GM12878 (cell line): ENCODE results near the gene JRKL. TPM values are rescaled to one million over a fixed set of nuclear protein-coding genes. Genes with fewer than 3 reads are reported as not detected.

Source experiments
- ATAC-seq: fragments of 200-7000 bp; cut with Tn5 transposase; 3 replicates; pipeline ENCODE4 v1.9.1; 2020; ENCODE audit warnings: mild to moderate bottlenecking, moderate library complexity
- BruUV-seq: library from RNA; stranded (reverse); fragments of 400-500 nt; replicated peaks from 2 replicates; lab custom pipeline; 2021; lab: Mats Ljungman, UMichigan
- CTCF ChIA-PET: fragments of 300-600 bp; sonication (Branson Sonifier 250); formaldehyde crosslinking; extraction: SDS; loops from one replicate; lab custom pipeline; 2021; ENCODE audit warnings: inconsistent platforms; lab: Yijun Ruan, JAX
- POLR2A ChIA-PET: fragments of 350-600 bp; formaldehyde crosslinking; extraction: SDS; loops from one replicate; lab custom pipeline; 2021; ENCODE audit warnings: inconsistent platforms; lab: Charles Lee
- RAD21 ChIA-PET: fragments of 300-600 bp; sonication (Branson Sonifier 250); formaldehyde crosslinking; loops from one replicate; lab custom pipeline; 2023; ENCODE audit warnings: antibody characterized with exemption; ENCODE audit not compliant: unreplicated experiment; lab: Charles Lee
- SMC1A ChIA-PET: fragments of 300-600 bp; sonication (Branson Sonifier 250); formaldehyde crosslinking; loops from one replicate; lab custom pipeline; 2023; ENCODE audit not compliant: unreplicated experiment, uncharacterized antibody; lab: Charles Lee
- DNase-seq: peaks from one replicate; pipeline ENCODE4 v3.0.0-alpha.2; 2011; ENCODE audit warnings: low read depth, low spot score
- FAIRE-seq: peaks from 3 replicates; lab custom pipeline; 2011; peaks lifted over from hg19 to GRCh38; lab: Jason Lieb, UNC
- H2AFZ ChIP-seq: 2 replicates; pipeline ENCODE4 v1.6.0; 2011; ENCODE audit warnings: low read depth, low read length, control low read depth; ENCODE audit not compliant: control insufficient read depth
- H3K27ac ChIP-seq: 2 replicates; pipeline ENCODE4 v1.5.1; 2011; ENCODE audit warnings: control low read depth; ENCODE audit not compliant: control insufficient read depth, insufficient read depth
- H3K27me3 ChIP-seq, 2 experiments: replicated peaks in 1 of 2; 2 replicates each; pipeline versions ENCODE4 v1.6.0 to v1.6.1; 2011; ENCODE audit warnings: low read length in 1 of 2; ENCODE audit not compliant: control insufficient read depth in 2 of 2, insufficient read depth in 2 of 2
- H3K36me3 ChIP-seq, 2 experiments: 2 replicates each; pipeline ENCODE4 v1.5.1; 2011; ENCODE audit warnings: low read length in 1 of 2; ENCODE audit not compliant: control insufficient read depth in 2 of 2, insufficient read depth in 2 of 2
- H3K4me1 ChIP-seq: 2 replicates; pipeline ENCODE4 v1.6.1; 2011; ENCODE audit warnings: mild to moderate bottlenecking, low read length, moderate library complexity, mixed read lengths; ENCODE audit not compliant: control insufficient read depth, insufficient read depth
- H3K4me2 ChIP-seq: 2 replicates; pipeline ENCODE4 v1.6.0; 2011; ENCODE audit warnings: control low read depth; ENCODE audit not compliant: control insufficient read depth, insufficient read depth
- H3K4me3 ChIP-seq: fragments of 200-600 bp; sonication (generic); 2 replicates; pipeline ENCODE4 v1.5.1; 2016
- H3K79me2 ChIP-seq: 2 replicates; pipeline ENCODE4 v1.6.0; 2011; ENCODE audit warnings: low read length; ENCODE audit not compliant: control insufficient read depth, insufficient read depth
- H3K9ac ChIP-seq: 2 replicates; pipeline ENCODE4 v1.8.0; 2011; ENCODE audit warnings: low read length, control low read depth, mixed read lengths; ENCODE audit not compliant: control insufficient read depth, insufficient read depth
- H3K9me3 ChIP-seq: replicated peaks from 3 replicates; pipeline ENCODE4 v1.5.1; 2011; ENCODE audit warnings: mild to moderate bottlenecking, low read length; ENCODE audit not compliant: control insufficient read depth, insufficient read depth
- H4K20me1 ChIP-seq: 2 replicates; pipeline ENCODE4 v1.6.0; 2011; ENCODE audit not compliant: control insufficient read depth, insufficient read depth
- ATF2 ChIP-seq: IDR thresholded peaks from 2 replicates; pipeline ENCODE4 v1.6.1; 2012; ENCODE audit warnings: low read length, inconsistent platforms
- CBX3 ChIP-seq: fragments of 200-600 bp; sonication (generic); IDR thresholded peaks from 2 replicates; pipeline ENCODE4 v1.6.1; 2016; ENCODE audit warnings: low read depth, borderline replicate concordance
- CEBPZ ChIP-seq: fragments of 150-350 bp; IDR thresholded peaks from 2 replicates; pipeline ENCODE4 v1.6.1; 2016; ENCODE audit warnings: low read depth, low read length
- GABPA ChIP-seq: IDR thresholded peaks from 2 replicates; pipeline ENCODE4 v1.6.1; 2014; ENCODE audit warnings: antibody characterized with exemption, low read depth, mild to moderate bottlenecking, inconsistent platforms
- HDGF ChIP-seq: fragments of 450-650 bp; IDR thresholded peaks from 2 replicates; pipeline ENCODE4 v1.6.1; 2016; ENCODE audit warnings: antibody characterized with exemption
- KDM1A ChIP-seq: fragments of 200-600 bp; sonication (generic); IDR thresholded peaks from 2 replicates; pipeline ENCODE4 v1.6.1; 2016; ENCODE audit warnings: borderline replicate concordance
- MEF2B ChIP-seq: fragments of 450-650 bp; IDR thresholded peaks from 2 replicates; pipeline ENCODE4 v1.6.1; 2018; ENCODE audit warnings: mild to moderate bottlenecking, moderate library complexity; ENCODE audit not compliant: partially characterized antibody, poor library complexity, severe bottlenecking
- NBN ChIP-seq: fragments of 450-650 bp; IDR thresholded peaks from 2 replicates; pipeline ENCODE4 v1.6.1; 2016
- NR2F1 ChIP-seq: fragments of 450-650 bp; conservative IDR thresholded peaks from 2 replicates; pipeline ENCODE4 v1.6.1; 2017; ENCODE audit warnings: mild to moderate bottlenecking
- RAD51 ChIP-seq: fragments of 450-650 bp; IDR thresholded peaks from 2 replicates; pipeline ENCODE4 v1.6.1; 2016; ENCODE audit warnings: moderate library complexity, mild to moderate bottlenecking, inconsistent platforms
- SREBF2 ChIP-seq: IDR thresholded peaks from 2 replicates; pipeline ENCODE4 v1.6.1; 2012; ENCODE audit warnings: mild to moderate bottlenecking, low read length
- TAF1 ChIP-seq: IDR thresholded peaks from 2 replicates; pipeline ENCODE4 v1.6.1; 2011; ENCODE audit warnings: mild to moderate bottlenecking, low read depth, low read length, borderline replicate concordance
- ZNF207 ChIP-seq: fragments of 450-650 bp; IDR thresholded peaks from 2 replicates; pipeline ENCODE4 v1.6.1; 2014; ENCODE audit warnings: antibody characterized with exemption, mild to moderate bottlenecking, borderline replicate concordance
- ZNF592 ChIP-seq: fragments of 450-650 bp; IDR thresholded peaks from 2 replicates; pipeline ENCODE4 v1.6.1; 2017; ENCODE audit warnings: mild to moderate bottlenecking, moderate library complexity
- WGBS: methylation state at CpG from one replicate; pipeline ENCODE4 v1.1.6; 2016; ENCODE audit warnings: low lambda C conversion rate; ENCODE audit not compliant: insufficient replicate concordance, insufficient coverage; ENCODE audit errors: missing lambda C conversion rate; 5-methylcytosine and 5-hydroxymethylcytosine counted together
- in situ Hi-C: fragments of 300-500 bp; cut with MboI; formaldehyde crosslinking; loops from 9 replicates; pipeline ENCODE4 v1.14.3; 2018; ENCODE audit warnings: mixed read lengths
- intact Hi-C: fragments of 100-400 bp; cut with micrococcal nuclease; formaldehyde crosslinking; loops from one replicate; pipeline ENCODE4 v1.14.2; 2022; ENCODE audit not compliant: unreplicated experiment
- polyA plus RNA-seq, 11 experiments: library from polyadenylated mRNA; depleted of rRNA in 4 of 11; unstranded in 6 of 11; stranded (reverse) in 5 of 11; fragments of >200 nt; fragmentation: Nextera tagmentation in 4 of 11; fragmentation: Illumina TruSeq in 1 of 11; extraction: Ambion mirVana in 4 of 11; extraction: Trizol in 1 of 11; gene quantifications; 1 replicate in 1 of 11; 2 replicates in 10 of 11; pipeline versions ENCODE4 v1.2.1 to v1.2.3, GENCODE V29; 2011 to 2016; ENCODE audit warnings: inconsistent platforms in 2 of 11, missing spikeins in 2 of 11, low read depth in 1 of 11
- total RNA-seq, 4 experiments: library from RNA; depleted of rRNA in 3 of 4; stranded (reverse); fragments of >200 nt in 3 of 4; fragmentation: Illumina TruSeq in 1 of 4; extraction: Trizol in 1 of 4; gene quantifications; 2 replicates each; pipeline versions ENCODE4 v1.2.1 to v1.2.3, GENCODE V29; 2013 to 2021

Gene JRKL
- total and polyA plus RNA-seq, 10 of the 15 experiments (the other 5 are each of a cell fraction or from before 2014, with no cell fraction given) = 3.8 to 12.4 (median 8.5) TPM

- in situ Hi-C loops (loop anchor here (5.0 kb wide), 1 partner anchor 286 kb away; no protein-coding TSS in a partner anchor), intact Hi-C loops (loop anchor here (1.0 to 5.0 kb wide), 7 partner anchors 46 to 421 kb away; partner anchors contain the start of genes CCDC82 and MTMR2)
- SMC1A ChIA-PET = interaction anchor here (0.6 to 11.9 kb wide), 89 partner anchors 8 to 1240 kb away, joined by 3 to 189 read pairs (median 4); partner anchors contain the start of genes CCDC82, CEP57 and JRKL
- Histone ChIP-seq H3K9ac (peak within 1 kb of the TSS; percentile 66), H3K36me3 (no peaks in the 10 kb centered on the region), H3K9me3 (no peaks in the 10 kb centered on the region; the same call in 1 of the 3 replicates), H3K4me1 (peaks cover 12% of the 10 kb centered on the region), H2AFZ (peak within 1 kb of the TSS; percentile 94), H3K27ac (peak within 1 kb of the TSS; percentile 80), H4K20me1 (no peaks in the 10 kb centered on the region), H3K79me2 (peaks cover 49% of the 10 kb centered on the region), H3K27me3 (no peaks in the 10 kb centered on the region), H3K4me3 (peak within 1 kb of the TSS; percentile 100), H3K4me2 (peak within 1 kb of the TSS; percentile 93)
- POLR2A ChIA-PET = interaction anchor here (0.6 to 5.7 kb wide), 20 partner anchors 28 to 550 kb away, joined by 3 to 43 read pairs (median 3); partner anchors contain the start of genes CCDC82 and JRKL
- no TSS peak for BruUV-seq
- ATAC-seq (peak; percentile 81), FAIRE-seq (peak; percentile 65), DNase-seq (peak; percentile 91)
- RAD21 ChIA-PET = interaction anchor here (0.6 to 11.4 kb wide), 87 partner anchors 10 to 1191 kb away, joined by 3 to 213 read pairs (median 6); partner anchors contain the start of genes CCDC82 and JRKL
- under 1% methylated on average over 20 of the region's 31 CpGs for WGBS
- CTCF ChIA-PET = interaction anchor here (0.6 to 11.4 kb wide), 101 partner anchors 8 to 1276 kb away, joined by 3 to 256 read pairs (median 5); partner anchors contain the start of genes CCDC82, CEP57, FAM76B and JRKL
- TF ChIP-seq RAD51 = no peak
- no peak for TF ChIP-seq CEBPZ
- no peak for TF ChIP-seq ZNF207
- TF ChIP-seq CBX3 = no peak
- no peak for TF ChIP-seq GABPA
- TF ChIP-seq TAF1 = no peak
- TF ChIP-seq KDM1A = no peak
- no peak for TF ChIP-seq MEF2B
- no peak for TF ChIP-seq NR2F1
- no peak for TF ChIP-seq SREBF2
- TF ChIP-seq ZNF592 = 0 out of 2 replicates have a peak, but pooled peaks have one; percentile 71
- 0 out of 2 replicates have a peak, but pooled peaks have one; percentile 27 for TF ChIP-seq ATF2
- TF ChIP-seq NBN = peak; percentile 41; the same call in 1 of the 2 replicates
- no peak for TF ChIP-seq HDGF
Measured at GRCh38 chr11:96342961-96343711, 46.7 kb upstream of the JRKL start, which contains the start of gene MAML2. TSS of gene MAML2 (minus strand) at chr11:96343195. CDS start at chr11:96341895, 1,300 bp downstream.
